GM12875 (cell line): ENCODE data around the gene RFX2.

ENCODE experiments used
- H3K4me3 ChIP-seq: one replicate; pipeline ENCODE4 v1.5.1; 2011; ENCODE audit warnings: low read depth, low read length, control low read depth
- CTCF ChIP-seq: IDR thresholded peaks from 2 replicates; pipeline ENCODE4 v1.5.1; 2011; ENCODE audit warnings: low read depth, mild to moderate bottlenecking, control low read depth, inconsistent platforms, low read length, moderate library complexity, borderline replicate concordance; ENCODE audit not compliant: insufficient read depth

RFX2 gene

GRCh38 chr19:5953030-5953589 lies 157.2 kb downstream of the RFX2 start:
- no peak for TF ChIP-seq CTCF
- H3K4me3 ChIP-seq = no peak overlapping the region

- H3K4me3 ChIP-seq = no peak overlapping the region
Observed at GRCh38 chr19:5952193-5953029, 157.9 kb downstream of the RFX2 start.

GRCh38 chr19:5951338-5951861 lies 158.9 kb downstream of the RFX2 start:
- TF ChIP-seq CTCF = no peak
- no peak overlapping the region for H3K4me3 ChIP-seq

More at GRCh38 chr19:5952193-5953029, 157.9 kb downstream of the RFX2 start:
- TF ChIP-seq CTCF = no peak

- no peak overlapping the region for H3K4me3 ChIP-seq
- no peak for TF ChIP-seq CTCF
Observed at GRCh38 chr19:5950741-5951140, 159.6 kb downstream of the RFX2 start.

- TF ChIP-seq CTCF = no peak
- no peak overlapping the region for H3K4me3 ChIP-seq
Observed at GRCh38 chr19:5949792-5950305, 160.5 kb downstream of the RFX2 start.

- TF ChIP-seq CTCF = no peak
- no peak overlapping the region for H3K4me3 ChIP-seq
Observed at GRCh38 chr19:5948752-5949564, 161.3 kb downstream of the RFX2 start.
